GM18909 (cell line): ENCODE results near the gene WBP1L.
"Not testable (repeated sequence)": the region's sequence is repeated elsewhere in the genome, so short reads cannot be mapped to it uniquely, and the experiment has no call there.

Source experiments
- ATAC-seq: cut with Tn5 transposase; IDR thresholded peaks from one replicate; pipeline ENCODE4 v1.9.1; 2021; ENCODE audit warnings: mild to moderate bottlenecking; ENCODE audit not compliant: unreplicated experiment, poor library complexity

WBP1L gene

DNA sequence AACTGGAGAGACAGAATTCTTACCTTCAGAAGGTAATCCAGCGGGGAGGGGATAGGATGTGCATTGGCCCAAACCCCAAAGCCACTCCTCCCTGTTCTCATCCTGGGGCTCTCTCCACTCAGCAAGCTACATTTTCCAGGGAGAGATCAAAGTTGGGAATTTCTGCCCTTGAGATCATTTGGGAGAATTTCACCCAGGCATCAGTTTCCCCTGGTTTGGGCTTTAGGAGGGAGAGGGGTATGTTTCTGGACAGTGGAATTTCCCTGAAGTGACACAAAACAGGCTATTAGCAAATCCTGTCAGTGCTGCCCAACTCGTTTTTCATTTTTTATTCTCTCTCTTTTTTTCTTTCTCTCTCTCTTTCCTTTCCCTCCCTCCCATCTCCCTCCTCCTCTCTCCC is 57.7 kb downstream of the WBP1L start:
- no peak for ATAC-seq

DNA sequence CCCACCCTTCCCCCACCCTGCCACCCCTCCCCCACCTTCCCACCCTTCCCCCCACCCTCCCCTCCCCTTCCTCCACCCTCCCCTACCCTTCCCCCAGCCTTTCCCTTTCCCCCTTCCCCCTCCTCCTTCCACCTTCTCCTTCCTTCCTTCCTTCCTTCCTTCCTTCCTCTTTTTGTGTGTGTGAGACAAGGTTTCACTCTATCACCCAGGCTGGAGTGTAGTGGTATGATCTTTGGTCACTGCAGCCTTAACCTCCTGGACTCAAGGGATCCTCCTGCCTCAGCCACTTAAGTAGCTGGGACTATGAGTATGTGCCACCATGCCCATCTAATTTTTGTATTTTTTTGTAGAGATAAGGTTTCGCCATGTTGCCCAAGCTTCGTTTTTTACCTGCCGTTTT is 58.2 kb downstream of the WBP1L start:
- ATAC-seq: no peak

DNA sequence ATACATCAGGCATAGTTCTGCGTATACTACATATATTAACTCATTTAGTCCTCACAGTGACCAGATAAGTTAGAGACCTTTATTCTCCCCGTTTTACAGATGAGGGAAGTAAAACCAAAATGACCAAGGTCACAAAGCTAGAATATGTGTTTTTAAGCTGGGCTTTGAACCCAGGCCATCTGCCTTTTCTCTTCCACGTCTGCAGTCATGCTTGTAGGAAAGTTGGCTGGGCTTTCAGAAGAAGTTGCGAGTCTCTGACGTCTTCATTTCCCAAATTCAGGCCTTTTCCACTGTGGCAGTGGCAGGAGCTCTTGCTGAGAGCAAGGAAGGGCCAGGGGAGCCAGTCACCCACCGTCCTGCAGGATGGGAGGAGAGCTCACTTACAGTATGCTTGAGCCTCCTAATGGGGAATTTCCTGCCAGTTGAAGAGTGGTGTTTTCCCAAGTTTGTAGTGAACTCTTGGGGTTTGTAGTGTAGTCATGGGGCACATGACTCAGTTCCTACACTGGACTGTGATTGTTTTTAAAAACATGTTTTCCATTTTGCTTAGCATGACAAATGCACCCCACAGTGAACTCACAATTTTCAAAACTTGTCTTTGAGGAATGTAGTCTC is 59.3 kb downstream of the WBP1L start:
- no peak for ATAC-seq

DNA sequence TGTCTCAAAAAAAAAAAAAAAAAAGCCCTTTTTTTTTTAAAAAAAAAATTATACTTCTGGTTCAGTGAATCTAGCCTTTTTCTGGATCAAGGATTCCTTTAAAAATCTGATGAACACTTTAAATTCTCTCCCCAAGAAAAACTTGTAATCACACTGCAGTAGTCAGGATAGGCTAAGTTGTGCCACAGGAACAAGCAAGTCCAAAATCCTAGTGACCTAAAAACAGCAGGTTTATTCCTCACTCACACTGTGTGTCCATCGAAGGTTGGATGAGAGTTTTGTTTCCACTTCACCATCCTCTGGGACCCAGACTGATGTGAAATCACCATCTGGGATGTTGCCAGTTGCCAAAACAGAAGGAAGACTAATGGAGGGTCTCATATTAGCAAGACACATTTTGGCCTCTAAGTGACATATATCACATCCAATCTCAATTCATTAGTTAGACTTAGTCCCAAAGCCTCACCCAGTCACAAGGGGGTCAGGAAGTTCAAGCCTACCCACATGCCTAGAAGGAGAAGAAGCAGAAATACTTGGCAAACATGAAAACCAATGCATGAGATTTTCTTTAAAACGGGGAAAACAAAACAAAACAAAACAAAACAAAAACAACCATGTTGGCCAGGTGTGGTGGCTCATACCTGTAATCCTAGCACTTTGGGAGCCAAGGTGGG is 60.8 kb downstream of the WBP1L start:
- no peak for ATAC-seq

DNA sequence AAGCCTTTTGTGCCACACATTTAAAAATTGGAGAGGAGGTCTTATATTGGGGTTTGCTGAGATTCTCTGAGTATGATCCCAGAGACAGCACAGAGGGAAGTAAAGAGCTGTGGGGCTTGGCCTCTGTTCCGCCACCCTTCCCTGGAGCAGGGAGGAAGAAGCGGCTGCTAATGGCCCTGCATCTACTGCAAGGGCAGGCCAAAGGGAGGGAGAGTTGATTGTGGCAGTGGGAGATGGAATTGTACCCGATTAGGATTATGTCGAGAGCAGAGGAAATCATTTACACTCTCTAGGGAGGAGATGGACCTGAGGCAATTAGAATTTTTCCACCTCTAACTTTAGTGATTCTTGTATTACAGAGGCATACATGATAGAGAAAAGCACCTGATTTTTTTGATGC is 64.6 kb downstream of the WBP1L start:
- ATAC-seq: no peak

DNA sequence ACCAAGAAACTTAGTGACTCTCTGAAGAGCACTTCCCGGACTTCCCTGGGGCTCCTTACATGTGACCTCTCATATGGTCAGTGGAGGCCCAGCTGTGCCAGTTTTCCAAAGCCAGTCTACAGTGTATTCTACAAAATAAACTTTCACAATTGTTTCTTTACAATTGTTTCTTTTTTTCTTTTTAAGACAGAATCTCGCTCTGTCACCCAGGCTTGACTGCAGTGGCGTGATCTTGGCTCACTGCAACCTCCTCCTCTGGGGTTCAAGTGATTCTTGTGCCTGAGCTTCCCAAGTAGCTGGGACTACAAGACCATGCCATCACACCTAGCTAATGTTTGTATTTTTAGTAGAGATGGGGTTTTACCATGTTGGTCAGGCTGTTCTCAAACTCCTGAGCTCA is 67.6 kb downstream of the WBP1L start:
- no peak for ATAC-seq

DNA sequence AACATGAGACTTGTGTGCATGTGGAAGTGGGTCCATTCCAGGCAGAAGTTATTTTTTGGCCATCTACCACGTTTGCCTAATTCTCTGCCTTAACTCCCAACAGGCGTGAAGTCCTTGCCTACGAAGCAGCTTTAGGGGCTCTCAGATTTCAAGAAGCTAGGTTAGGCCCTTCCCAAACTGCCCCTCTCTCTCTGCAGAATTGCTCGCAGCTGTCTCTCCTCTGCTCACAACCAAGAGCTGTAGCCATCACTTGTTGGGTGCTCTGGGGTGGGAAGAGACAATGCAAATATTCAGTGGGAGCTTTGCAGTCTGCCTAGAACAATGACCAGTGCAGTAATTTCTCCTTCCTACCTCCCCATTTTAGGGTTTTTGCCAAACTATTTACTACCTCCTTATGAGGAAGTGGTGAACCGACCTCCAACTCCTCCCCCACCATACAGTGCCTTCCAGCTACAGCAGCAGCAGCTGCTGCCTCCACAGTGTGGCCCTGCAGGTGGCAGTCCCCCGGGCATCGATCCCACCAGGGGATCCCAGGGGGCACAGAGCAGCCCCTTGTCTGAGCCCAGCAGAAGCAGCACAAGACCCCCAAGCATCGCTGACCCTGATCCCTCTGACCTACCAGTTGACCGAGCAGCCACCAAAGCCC is 68.6 kb downstream of the WBP1L start:
- ATAC-seq: no peak

DNA sequence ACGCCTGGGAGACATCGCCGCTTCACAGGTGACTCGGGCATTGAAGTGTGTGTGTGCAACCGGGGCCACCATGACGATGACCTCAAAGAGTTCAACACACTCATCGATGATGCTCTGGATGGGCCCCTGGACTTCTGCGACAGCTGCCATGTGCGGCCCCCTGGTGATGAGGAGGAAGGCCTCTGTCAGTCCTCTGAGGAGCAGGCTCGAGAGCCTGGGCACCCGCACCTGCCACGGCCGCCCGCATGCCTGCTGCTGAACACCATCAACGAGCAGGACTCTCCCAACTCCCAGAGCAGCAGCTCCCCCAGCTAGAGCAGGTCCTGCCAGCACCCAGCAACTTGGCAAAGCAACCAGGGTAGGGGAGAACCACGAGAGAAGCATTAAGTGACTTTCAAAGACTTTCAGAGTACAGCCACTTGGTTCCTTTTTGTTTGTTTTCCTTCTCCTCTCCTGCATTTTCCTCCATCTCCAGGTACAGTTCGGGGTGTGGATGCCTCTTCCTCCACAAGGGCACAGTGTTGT is 69.3 kb downstream of the WBP1L start:
- no peak for ATAC-seq

DNA sequence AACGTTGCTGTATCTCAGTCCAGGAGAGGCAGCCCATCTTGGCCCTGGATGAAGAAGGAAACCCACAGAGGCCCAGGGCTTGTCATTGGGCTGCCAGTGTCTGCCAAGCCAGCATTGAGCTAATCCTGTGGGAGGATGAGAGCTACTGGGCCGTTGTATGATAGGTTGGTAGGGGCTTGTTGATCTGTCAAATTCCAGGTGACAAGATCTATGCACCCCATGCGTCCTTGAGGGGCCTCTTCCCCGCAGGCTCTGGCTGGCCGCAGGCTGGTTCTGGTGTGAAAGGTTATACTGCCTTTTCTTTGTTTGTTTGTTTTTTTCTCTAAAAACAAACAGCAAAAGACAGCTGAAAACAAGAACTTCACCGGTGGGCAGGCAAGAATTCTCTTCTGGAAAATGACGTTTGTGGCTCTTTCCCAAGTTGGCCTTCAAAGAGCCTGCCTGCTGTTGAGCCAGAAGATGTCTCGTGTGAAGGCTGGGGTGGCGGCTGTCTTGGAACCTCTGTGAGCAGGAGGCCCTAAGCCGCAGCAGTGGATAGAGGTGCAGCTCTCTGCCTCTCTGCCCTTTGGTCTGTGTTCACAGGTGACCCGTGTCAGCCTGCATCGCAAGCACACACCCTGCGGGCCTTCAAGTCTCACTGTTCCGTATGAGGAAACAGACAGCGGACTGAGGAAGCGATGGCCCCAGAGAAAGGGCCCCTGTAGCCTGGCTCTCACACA is 70.1 kb downstream of the WBP1L start:
- ATAC-seq: no peak

DNA sequence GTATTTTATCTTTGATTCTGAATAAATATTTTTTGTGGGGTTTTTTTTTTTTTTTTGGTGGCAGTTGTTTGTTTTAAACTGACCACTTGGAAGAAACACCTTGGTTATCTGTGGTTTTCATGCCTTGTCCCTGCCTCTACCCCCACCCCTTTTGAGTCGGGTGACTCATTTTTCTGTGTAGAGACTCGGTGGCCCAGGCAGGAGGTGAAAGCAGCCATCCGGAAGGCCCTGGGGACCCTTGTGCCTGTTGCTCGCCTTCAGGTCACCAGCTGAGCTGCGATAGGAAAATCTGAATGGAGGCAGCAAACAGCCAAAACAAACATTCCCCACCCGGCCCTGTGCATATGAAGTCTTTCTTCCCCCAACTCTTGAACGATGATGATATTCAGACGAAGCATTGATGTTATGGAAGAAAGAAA is 70.7 kb downstream of the WBP1L start:
- no peak for ATAC-seq

DNA sequence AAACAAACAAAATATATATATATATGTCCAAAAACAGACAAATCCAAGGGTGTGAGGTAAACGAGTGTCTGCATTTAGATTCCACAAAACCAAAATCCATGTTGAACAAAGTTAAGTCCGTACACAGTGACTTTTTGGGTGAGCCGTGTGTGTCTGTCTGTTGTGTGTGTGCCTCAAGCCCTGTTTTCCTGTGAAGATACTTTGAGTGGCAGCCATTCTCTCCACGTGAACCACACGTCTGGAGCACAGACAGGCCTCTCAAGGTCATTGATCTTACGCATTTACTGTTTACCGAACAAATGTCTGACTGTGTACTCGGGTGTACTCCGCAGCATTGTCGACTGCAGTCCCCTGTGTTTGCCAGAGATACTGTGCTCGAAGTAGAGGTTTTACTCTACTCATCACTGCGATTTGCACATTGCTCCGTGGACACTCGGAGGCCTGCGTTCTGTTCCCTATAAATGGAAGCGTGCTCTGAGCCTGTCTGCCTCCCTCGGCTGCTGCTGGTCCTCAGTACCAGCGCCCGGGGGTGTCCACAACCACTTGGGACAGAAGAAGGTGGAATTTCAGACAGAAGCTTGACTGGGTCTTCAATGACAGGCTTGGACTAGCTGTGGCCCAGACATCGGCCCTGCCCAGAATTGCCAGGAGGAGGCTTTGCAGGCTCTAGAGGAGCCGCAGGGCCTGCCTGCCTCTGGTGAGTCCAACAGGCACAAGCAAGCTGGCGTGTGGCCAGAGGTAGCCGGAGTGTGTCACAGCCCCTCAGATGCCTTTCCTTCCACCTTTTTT is 71.3 kb downstream of the WBP1L start:
- ATAC-seq: no peak

DNA sequence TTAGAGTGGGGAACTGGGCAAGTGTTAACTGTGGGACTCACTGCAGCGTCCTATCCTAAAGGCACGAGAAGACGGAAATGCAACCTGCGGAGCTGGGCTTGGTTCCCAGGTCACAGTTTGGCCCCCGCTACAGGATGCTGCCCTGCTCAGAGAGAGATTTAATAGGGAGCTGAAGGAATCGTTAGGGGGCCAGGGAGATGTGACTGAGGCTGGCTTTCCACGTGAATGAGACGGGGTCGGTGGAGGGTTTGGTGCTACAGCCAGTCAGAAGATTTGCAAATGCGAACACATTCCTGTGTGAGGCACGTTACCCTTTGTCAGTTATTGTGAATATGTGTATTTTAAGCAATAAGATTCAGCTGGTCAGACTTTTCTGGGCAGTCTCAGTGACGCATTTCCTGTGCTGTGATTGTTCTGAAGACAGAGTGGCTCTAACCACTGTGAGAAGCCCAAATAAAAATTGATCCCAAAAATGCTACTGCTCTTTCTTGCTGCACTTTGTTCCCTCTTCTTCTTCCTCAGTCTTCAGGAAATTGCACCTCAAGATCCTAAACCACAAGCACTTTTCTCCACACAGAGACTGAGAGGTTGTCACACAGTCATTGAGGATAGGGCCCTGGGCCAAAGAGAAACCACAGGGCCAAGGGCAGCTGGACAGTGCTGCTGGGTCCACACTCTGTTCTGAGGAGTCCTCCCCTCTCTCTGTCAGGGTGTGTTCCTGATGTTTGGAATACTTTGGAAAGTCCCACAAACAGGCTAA is 72.2 kb downstream of the WBP1L start:
- ATAC-seq: no peak

DNA sequence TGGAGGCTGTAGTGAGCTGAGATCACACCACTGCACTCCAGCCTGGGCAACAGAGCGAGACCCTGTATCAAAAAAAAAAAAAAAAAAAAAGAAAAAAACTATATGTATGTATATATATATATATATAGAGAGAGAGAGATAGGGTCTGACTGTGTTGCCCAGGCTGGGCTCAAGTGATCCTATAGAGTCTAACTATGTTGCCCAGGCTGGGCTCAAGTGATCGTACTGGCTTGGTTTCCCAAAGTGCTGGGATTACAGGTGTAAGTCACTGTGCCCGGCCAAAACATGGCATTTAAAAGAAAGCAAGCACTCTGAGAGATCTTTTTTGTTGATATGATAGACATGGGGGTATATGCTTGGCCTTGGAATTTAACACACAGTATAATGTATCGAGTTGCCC is 73.4 kb downstream of the WBP1L start:
- ATAC-seq: no peak

DNA sequence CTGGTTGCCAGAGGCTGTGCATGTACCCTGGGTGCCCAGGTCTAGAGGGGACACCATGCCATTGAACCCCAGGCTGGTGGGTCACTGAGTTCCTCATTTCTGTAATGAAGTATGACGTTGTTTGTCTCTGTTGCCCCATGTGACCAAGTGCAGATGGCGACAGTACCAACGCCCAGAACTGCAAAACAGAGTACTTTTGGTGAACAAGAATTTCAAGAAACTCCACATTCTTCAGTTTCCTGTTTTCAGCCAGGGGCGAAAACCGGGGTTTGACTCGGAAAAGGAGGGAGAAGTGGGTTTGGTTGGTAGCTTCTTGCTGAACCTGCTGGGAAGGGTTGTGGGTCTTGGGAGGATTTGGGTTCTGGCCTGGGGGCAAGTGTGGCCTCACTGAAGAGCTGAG is 75.3 kb downstream of the WBP1L start:
- ATAC-seq: no peak

DNA sequence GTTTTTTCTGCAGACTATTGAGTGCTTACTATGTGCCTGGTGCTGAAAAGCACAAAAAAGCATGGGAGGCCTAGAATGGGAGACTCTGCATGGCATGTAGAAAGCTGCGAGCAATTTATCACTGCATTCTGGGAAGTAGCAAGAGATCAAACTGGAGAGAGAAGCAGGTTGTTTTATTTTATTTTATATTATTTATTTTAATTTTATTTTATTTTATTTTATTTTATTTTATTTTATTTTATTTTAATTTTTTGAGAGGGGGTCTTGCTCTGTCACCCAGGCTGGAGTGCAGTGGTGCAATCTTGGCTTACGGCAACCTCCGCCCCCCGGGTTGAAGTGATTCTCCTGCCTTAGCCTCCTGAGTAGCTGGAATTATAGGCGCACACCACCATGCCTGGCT is 76.3 kb downstream of the WBP1L start:
- not testable (repeated sequence) for ATAC-seq

DNA sequence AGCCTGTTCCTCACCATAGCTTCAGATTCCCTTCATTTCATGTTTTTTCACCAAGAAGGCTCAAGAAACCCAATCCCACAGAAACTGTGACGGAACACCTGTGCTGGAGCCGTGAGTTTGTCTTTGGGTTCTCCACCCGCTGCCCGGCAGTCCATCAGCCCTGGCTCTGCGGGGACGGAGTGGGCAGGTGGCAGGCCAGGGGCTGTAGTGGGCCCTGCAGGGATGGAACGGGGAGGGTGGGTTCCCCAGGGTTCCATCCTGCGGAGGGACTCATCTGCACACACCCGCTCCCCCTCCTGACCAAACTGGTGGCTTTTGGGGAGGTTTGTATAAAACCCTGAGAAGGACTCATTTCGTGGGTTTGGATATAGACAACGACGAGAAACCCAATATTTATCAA is 78.5 kb downstream of the WBP1L start:
- ATAC-seq: no peak

DNA sequence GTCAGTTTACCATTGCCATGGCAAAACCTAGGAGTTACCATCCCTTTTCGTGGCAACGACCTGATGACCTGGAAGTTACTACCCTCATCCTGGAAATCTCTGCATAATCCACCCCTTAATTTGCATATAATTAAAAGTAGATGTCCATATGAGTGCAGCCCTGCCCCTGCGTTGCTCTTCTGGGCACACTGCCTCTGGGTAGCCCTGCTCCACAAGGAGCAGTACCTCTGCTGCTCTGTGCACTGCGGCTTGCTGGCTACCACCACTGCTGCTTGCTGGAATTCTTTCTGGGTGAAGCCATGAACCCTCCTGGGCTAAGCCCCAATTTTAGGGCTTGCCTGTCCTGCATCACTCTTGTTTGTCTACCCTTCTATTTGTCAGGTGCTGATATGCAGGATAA is 80.9 kb downstream of the WBP1L start:
- ATAC-seq: no peak

DNA sequence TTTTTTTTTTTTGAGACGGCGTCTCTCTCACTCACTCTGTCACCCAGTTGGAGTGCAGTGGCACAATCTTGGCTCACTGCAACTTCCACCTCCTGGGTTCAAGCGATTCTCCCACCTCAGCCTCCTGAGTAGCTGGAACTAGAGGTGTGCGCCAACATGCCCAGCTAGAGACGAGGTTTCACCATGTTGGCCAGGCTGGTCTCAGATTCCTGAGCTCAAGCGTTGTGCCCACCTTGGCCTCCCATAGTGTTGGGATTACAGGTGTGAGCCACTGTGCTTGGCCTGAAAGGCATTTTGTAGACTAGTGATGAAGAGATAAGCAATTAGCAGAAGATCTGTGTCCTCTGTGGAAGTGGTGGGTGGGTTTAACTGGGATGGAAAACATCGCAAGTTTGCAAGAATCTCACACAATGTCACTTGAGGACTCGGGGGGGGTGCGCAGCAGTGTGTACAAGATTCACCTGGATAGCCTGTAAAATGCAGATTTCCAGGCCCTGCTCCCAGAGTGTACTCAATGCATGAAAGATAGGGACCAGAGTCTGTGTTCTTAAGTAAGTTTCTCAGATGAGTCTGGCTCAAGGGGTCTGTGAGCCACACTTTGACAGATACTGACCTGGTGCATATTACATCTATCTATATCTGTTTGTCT is 82.5 kb downstream of the WBP1L start:
- no peak for ATAC-seq

DNA sequence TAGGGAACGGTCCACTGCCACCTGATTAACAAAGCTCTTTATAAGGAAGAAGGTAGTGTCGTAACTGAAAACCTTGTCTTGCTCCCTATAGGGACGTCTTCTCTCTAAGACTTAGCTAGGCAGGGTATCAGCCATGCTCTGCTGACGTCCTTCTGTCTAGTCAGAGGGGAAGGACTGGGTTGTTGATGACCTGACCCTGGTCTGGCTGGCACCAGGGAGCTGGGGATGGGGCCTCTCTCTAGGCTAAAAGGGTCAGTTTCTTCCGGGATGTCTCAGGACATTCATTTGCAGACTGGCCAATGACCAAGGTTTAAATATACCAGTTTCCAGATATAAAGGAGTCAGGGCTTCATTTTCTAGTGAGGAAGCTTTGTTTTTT is 83.8 kb downstream of the WBP1L start:
- no peak for ATAC-seq
